Measurements from ENCODE around the gene IGSF9. TPM values are rescaled to one million over a fixed set of nuclear protein-coding genes. Genes with fewer than 3 reads are reported as not detected.

Gene IGSF9
- total and polyA plus RNA-seq, 2 of the 13 experiments (the other 11 are each of a cell fraction or from before 2014, with no cell fraction given) = 0.03 TPM; not detected in 1

- 32% methylated on average over 4 of the region's 5 CpGs for WGBS (ENCODE audit: low lambda C conversion rate)
- in situ Hi-C loops (cut with HindIII; ENCODE audit: extremely low pct_ligation_motif_present, low pct_unique_long_range_greater_than_20kb) (no loop called here), intact Hi-C loops (cut with micrococcal nuclease; ENCODE audit: unreplicated experiment) (no loop called here)
- H3K79me2 ChIP-seq (ENCODE audit: insufficient read depth, low read length) = no peaks in the 10 kb centered on the region
- DNase-seq (ENCODE audit: low spot score) (no peak), FAIRE-seq (no peak), ATAC-seq (no peak)
- H3K36me3 ChIP-seq (replicated peaks in 1 of 2; ENCODE audit: control insufficient read depth in 1 of 2, insufficient read depth in 2 of 2, low read length in 2 of 2) = no peaks in the 10 kb centered on the region
- no peak overlapping the region for H3K9ac ChIP-seq (ENCODE audit: insufficient read depth, low read depth, low read length)
- no peak overlapping the region for H3K4me3 ChIP-seq (replicated peaks in 1 of 3; ENCODE audit: insufficient read depth in 1 of 3, low read depth in 2 of 3, low read length in 3 of 3)
- H2AFZ ChIP-seq (ENCODE audit: low read length) = no peak overlapping the region
- POLR2A ChIA-PET = no interaction called here
- BruUV-seq (replicated peaks) = no TSS peak
- no peaks in the 10 kb centered on the region for H3K4me1 ChIP-seq (ENCODE audit: insufficient read depth, low read length)
- no peaks in the 10 kb centered on the region for H3K9me3 ChIP-seq (ENCODE audit: low read length)
- no peaks in the 10 kb centered on the region for H4K20me1 ChIP-seq (ENCODE audit: insufficient read depth, low read length)
- H3K27ac ChIP-seq (ENCODE audit: extremely low read length, insufficient read depth, low read length) = no peak overlapping the region
- peaks cover 0 to 25% of the 10 kb centered on the region in 2 experiments; a peak in 3 of 5 replicates for H3K27me3 ChIP-seq (ENCODE audit: control insufficient read depth in 1 of 2, insufficient read depth in 2 of 2, low read length in 2 of 2)
- H3K4me2 ChIP-seq (ENCODE audit: low read depth, low read length) = no peak overlapping the region
- no peak for TF ChIP-seq DRAP1 (CRISPR knock-in tag; IDR thresholded peaks at IDR 0.05)
- TF ChIP-seq CBX5 (CRISPR knock-in tag; IDR thresholded peaks at IDR 0.05; ENCODE audit: borderline replicate concordance) = no peak
- no peak for TF ChIP-seq ZSCAN21 (CRISPR knock-in tag; IDR thresholded peaks at IDR 0.05; ENCODE audit: borderline replicate concordance)
- TF ChIP-seq CAMTA2 (CRISPR knock-in tag; IDR thresholded peaks at IDR 0.05; ENCODE audit: borderline replicate concordance) = no peak
- CTCF ChIA-PET (ENCODE audit: low intra/inter-chr PET ratio, low total read pairs) = no interaction called here
Observed at GRCh38 chr1:159960721-159961381, 15.4 kb upstream of the IGSF9 start.

- ChIA-PET POLR2A (no interaction called here), CTCF (ENCODE audit: low intra/inter-chr PET ratio, low total read pairs) (no interaction called here)
- no TSS peak for BruUV-seq (replicated peaks)
- H3K27me3 ChIP-seq (ENCODE audit: control insufficient read depth in 1 of 2, insufficient read depth in 2 of 2, low read length in 2 of 2) = peaks cover 0 to 16% of the 10 kb centered on the region in 2 experiments; a peak in 2 of 5 replicates
- no peak overlapping the region for H3K27ac ChIP-seq (ENCODE audit: extremely low read length, insufficient read depth, low read length)
- DNase-seq (ENCODE audit: low spot score) (no peak), FAIRE-seq (no peak), ATAC-seq (no peak)
- H2AFZ ChIP-seq (ENCODE audit: low read length) = no peak overlapping the region
- WGBS (ENCODE audit: low lambda C conversion rate) = 40% methylated on average over 4 of the region's 4 CpGs
- in situ Hi-C loops (cut with HindIII; ENCODE audit: extremely low pct_ligation_motif_present, low pct_unique_long_range_greater_than_20kb) = no loop called here
- no peak overlapping the region for H3K4me3 ChIP-seq (replicated peaks in 1 of 3; ENCODE audit: insufficient read depth in 1 of 3, low read depth in 2 of 3, low read length in 3 of 3)
- H3K9ac ChIP-seq (ENCODE audit: insufficient read depth, low read depth, low read length) = no peak overlapping the region
- no peak for TF ChIP-seq ZNF235 (CRISPR knock-in tag; IDR thresholded peaks at IDR 0.05; ENCODE audit: borderline replicate concordance)
- TF ChIP-seq ZNF556 (CRISPR knock-in tag; IDR thresholded peaks at IDR 0.05; ENCODE audit: borderline replicate concordance) = no peak
- no peak for TF ChIP-seq TMF1 (CRISPR knock-in tag; IDR thresholded peaks at IDR 0.05; ENCODE audit: low read depth)
- no peak for TF ChIP-seq MLX (CRISPR knock-in tag; IDR thresholded peaks at IDR 0.05)
- TF ChIP-seq SRY (CRISPR knock-in tag; IDR thresholded peaks at IDR 0.05) = no peak
- no peak for TF ChIP-seq CEBPZ (IDR thresholded peaks at IDR 0.05; ENCODE audit: low read length)
- no peak for TF ChIP-seq ZNF441 (CRISPR knock-in tag; IDR thresholded peaks at IDR 0.05; ENCODE audit: borderline replicate concordance)
- TF ChIP-seq ZNF180 (CRISPR knock-in tag; IDR thresholded peaks at IDR 0.05; ENCODE audit: borderline replicate concordance, low read depth) = no peak
- intact Hi-C loops (cut with micrococcal nuclease; ENCODE audit: unreplicated experiment) = no loop called here
- no peak overlapping the region for H3K4me2 ChIP-seq (ENCODE audit: low read depth, low read length)
- no peaks in the 10 kb centered on the region for H3K9me3 ChIP-seq (ENCODE audit: low read length)
- no peaks in the 10 kb centered on the region for H4K20me1 ChIP-seq (ENCODE audit: insufficient read depth, low read length)
- no peaks in the 10 kb centered on the region for H3K36me3 ChIP-seq (replicated peaks in 1 of 2; ENCODE audit: control insufficient read depth in 1 of 2, insufficient read depth in 2 of 2, low read length in 2 of 2)
- no peaks in the 10 kb centered on the region for H3K79me2 ChIP-seq (ENCODE audit: insufficient read depth, low read length)
- H3K4me1 ChIP-seq (ENCODE audit: insufficient read depth, low read length) = no peaks in the 10 kb centered on the region
Observed at GRCh38 chr1:159959451-159959850, 14.0 kb upstream of the IGSF9 start.
